Measurements from ENCODE around the gene F2RL1. TPM values are rescaled to one million over a fixed set of nuclear protein-coding genes. Genes with fewer than 3 reads are reported as not detected.
"Not testable (repeated sequence)": the region's sequence is repeated elsewhere in the genome, so short reads cannot be mapped to it uniquely, and the experiment has no call there.

F2RL1 gene
- total RNA-seq, 1 donor from 2014 or later = 30.0 TPM

DNA sequence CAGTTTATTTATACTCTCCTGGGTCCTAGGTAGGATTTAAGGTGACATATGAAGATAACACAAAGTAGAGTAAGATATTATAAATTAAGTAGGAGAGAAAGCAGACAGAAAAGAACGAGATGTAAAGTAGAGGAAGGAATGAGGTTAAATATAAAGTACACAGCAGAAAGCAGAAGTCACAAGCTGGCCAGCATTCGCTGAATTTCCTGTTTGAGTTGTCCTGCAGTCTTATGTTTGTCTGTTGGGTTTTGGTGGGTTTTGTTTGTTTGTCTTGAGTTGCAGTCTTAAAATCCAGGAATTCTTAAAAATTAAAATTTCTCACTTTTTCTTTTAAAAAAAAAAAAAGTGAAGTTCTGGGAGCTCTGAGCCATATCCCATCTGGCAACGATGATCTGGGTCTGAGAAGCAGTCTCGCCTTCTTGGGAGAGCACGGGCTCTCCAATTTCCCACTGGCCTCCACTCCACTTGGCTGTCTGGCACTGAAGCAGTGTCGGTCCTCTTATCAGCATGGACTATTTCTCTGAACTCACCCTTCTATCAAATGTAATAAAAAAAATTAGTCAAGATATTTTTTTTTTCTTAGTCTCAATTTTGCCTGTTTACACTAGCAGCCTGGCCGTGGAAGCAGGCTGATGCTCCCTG lies 33.0 kb downstream of the F2RL1 start:
- DNase-seq = no peak

DNA sequence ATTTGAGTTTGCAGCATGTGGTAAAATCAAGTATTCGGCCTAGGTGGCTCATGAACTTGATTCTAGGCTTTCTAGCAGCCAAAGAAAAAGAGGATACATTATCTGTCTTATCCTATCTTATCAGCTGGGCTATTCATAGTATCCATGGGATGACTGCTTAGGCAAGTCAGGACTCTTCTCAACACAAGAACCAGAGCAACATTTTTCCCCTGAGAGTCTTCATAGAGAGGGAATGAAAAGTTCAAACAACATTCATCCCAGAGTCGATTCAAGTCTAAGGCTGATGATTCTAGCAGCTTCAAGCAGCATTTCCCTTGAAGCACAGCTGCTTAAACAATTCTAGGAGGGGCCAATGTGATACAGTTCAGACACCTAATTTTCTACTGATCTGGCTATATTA lies 33.9 kb downstream of the F2RL1 start:
- no peak for DNase-seq

DNA sequence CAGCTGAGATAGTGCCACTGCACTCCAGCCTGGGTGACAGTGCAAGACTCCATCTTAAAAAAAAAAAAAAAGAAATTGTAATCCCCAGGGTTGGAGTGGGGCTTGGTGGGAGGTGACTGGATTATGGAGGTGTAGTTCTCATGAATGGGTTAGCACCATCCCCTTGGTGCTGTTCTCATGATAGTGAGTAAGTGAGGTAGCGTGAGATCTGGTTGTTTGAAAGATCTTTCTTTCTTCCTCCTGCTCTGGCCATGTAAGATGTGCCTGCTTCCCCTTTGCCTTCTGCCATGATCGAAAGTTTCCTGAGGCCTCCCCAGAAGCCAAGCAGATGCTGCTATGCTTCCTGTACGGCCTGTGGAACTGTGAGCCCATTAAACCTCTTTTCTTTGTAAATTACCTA lies 34.9 kb downstream of the F2RL1 start:
- not testable (repeated sequence) for DNase-seq

DNA sequence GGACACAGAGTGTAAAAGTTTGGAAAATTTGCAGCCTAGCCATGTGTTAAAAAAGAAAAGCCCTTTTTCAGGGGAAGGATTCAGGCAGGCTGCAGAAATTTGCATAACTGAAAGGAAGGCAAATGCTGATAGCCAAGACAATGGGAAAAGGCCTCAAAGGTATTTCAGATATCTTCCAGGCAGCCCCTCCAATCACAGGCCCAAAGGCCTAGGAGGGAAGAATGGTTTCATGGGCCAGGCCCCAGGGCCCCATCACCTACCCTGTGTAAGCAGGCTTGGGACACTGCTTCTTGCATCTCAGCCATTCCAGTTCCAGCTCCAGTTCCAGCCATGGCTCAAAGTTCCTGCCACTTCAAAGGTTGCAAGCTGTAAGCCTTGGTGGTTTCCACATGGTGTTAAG lies 35.8 kb downstream of the F2RL1 start:
- no peak for DNase-seq

DNA sequence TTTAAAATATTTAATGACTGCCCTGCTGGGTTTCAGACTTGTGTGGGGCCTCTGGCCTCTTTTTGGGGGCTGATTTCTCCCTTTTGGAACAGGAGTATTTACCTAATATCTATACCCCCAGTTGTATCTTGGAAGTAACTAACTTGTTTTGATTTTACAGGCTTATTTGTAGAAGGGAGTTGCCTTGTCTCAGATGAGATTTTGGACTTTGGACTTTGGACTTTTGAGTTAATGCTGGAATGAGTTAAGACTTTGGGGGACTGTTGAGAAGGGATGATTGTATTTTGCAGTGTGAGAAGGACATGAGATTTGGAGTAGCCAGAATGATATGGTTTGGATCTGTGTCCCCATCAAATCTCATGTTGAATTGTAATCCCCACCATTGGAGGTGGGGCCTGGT lies 36.7 kb downstream of the F2RL1 start:
- not testable (repeated sequence) for DNase-seq

DNA sequence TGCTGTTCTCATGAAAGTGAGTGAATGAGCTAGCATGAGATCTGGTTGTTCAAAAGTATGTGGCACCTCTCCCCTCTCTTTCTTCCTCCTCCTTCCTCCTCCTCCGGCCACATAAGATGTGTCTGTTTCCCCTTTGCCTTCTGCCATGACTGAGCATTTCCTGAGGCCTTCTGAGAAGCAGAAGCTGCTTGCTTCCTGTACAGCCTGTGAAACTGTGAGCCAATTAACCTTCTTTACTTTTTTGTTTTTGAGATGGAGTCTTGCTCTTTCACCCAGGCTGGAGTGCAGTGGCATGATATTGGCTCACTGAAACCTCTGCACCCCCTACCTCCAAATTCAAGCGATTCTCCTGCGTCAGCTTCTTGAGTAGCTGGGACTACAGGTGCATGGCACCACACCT lies 37.1 kb downstream of the F2RL1 start:
- peak; percentile 54 for DNase-seq

DNA sequence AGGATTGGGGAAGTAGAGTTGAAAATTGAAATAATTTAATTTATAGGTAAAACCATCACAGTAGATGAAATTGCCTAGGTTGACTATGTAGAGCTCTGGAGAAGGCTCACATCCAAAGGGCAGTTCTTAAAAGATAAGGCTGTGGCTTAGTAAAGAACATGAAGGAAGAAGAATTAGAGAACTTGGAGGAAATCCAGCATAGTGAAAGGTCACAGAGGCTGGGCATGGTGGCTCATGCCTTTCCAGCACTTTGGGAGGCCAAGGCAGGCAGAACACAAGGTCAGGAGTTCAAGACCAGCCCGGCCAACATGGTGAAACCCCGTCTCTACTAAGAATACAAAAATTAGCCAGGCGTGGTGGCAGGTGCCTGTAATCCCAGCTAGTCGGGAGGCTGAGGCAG lies 38.0 kb downstream of the F2RL1 start:
- not testable (repeated sequence) for DNase-seq

DNA sequence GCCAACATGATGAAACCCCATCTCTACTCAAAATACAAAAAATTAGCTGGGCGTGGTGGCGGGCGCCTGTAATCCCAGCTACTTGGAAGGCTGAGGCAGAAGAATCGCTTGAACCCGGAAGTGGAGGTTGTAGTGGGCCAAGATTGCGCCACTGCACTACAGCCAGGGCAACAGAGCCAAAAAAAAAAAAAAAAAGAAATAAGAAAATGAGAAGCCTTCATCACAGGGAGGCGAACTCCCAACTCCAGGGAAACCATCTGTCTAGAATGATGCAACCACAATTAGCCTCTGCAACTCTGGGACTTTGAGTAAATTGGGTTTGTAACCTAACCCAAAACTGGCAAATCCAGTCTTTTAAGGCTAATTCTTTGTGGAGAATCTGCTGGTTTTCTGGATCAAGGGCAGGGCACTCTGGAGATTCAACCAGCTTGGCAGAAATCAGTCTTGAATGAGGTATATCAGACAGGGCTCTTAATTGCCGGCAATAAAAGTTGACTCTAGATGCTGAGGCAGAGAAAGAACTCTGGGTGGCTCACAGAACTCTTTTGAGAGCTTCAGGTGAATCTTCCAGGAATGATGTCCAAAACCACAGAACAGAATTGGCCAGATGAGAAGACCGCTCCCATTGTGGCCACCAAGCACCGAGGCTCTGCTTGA lies 40.9 kb downstream of the F2RL1 start:
- DNase-seq = no peak

DNA sequence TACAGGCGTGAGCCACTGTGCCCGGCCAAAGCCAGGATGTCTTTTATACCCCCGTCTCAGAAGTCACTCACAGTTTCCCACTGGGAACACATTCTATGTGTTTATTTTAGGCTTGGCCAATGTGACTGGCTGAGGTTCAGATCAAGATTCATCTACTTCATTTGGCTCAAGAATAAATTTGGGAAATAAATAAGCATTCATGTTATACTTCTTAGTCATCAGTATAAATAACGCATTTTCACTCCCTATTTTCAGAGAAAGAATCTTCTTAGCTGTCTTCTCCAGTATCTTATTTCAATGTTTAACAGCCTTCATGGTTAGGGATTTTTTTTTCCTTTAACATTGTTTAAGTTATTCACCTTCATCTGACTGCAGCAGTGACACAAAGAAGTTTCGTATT lies 42.8 kb downstream of the F2RL1 start:
- no peak for DNase-seq

DNA sequence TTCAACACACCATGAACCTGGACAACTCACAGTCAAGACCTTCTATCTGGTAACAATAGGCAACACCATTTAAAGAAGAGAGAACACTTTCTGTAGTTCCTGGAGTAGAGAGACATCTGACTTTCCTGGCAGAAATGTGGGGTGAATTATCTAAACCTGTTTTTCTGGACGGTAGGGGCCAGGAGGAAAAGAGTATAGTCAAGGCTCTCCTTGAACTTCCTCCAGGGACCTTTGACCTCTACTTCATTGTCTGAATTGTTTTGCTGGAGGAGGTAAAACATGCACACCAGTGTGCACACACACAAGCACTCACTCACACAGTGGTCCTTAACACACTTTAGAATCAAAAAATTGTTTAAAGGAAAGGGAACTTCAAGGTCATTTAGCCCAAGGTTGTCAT lies 44.2 kb downstream of the F2RL1 start:
- no peak for DNase-seq

DNA sequence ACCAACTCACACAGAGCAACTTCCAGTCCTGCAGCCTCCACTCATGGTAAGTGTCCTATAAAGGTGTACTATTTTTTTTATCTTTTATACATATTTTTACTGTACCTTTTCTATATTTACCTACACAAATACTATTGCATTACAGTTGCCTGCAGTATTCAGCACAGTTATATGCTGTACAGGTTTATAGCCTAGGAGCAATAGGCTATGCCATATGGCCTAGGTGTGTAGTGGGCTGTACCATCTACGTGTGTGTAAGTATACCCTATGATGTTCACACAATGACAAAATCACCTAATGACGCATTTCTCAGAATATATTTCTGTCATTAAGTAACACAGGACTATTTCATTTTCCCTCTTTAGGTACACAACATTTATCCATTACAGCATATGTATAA lies 47.7 kb downstream of the F2RL1 start:
- no peak for DNase-seq

DNA sequence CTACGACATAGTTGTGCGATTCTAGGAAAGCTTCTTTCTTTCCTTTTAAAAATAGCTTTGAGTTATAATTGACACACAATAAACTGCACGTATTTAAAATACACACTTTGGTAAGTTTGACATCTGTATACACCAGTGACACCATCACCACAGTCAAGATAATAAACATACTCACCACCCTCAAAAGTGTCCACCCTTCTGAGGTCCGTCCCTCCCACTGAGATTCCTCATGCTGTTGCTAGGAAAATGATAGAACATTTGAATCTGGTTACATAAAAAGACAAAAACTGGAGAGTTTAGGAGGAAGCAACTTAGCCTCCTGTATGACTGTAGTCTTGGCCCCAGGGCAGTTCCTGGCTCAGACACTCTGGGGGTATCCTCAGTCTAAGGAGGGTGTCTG lies 48.2 kb downstream of the F2RL1 start:
- no peak for DNase-seq

DNA sequence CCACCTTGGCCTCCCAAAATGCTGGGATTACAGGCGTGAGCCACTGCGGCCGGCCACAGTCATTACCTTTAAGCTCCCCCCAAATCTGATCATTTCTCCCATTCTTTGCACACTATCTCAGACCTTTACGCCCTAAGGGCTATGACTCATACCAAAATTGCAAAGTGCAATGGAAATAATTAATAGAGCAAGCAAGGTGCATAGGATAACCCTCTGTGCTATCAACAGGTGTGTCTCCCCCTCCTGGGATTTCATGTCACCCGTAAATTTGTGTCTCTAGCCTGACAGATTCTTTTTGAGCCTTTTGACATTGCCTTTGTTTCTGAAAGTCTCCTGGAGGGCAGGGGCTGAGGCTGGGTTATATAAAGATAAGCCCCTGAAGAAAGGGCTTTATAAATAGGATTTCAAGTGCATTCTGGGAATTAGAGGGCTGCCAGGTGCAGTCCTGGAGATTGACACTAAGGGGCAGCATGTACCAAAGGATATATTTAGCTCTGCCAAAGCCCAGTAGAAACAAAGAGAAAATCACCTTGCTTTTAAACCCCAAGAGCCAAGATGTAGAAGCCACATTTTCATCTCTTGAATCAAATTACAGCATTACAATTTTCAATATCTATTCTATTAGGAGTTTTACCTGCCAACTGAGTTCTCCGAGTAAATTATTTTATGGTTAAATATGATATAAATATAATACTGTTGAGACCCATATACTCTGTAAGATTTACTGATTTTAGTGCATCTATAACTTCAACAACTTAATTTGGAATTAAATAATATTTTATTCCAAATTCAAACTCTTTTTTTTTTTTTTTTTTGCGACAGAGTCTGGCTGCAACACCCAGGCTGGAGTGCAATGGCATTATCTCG lies 49.2 kb downstream of the F2RL1 start:
- peak; percentile 85 for DNase-seq

DNA sequence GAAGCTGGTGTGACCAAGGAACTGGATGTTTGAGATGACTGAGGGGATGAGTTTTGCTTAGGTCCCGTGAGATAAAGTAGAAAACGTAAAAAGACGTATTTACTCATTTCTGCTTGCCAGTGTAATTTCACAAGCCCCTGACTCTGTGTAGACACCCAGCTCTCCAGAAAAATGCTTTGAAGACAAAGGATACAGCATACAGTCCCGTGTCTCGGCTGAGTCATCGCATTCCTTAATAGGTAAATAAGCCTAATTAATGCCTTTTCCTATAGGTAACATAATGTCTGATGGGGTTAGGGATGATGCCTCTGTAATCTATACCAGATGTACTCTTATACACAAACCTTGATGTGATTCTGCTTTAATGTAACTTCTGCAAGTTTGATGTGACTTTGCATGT lies 51.2 kb downstream of the F2RL1 start:
- DNase-seq = no peak

DNA sequence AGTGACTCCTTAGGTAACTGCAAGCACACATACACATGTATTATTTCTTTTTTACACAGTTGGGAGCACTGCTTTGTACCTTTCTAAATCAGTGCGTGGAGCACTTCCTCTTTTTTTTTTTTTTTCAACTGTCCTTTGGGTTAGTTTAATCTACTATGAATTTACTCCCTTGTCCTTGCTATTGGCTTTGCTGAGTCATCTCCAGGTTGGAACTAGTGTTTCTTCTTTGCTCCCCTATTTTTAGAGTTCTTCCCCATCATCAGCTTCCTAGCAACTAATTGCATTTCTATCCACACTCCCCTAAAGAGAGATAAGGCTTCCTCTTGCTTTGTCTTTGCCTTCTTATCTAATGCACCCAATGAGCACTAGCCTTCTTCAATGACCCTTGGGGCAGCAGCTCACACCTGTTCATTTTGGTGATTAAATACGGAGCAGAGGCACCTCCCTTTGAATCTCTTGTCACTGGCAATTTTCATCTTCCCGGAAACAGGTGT lies 55.3 kb downstream of the F2RL1 start:
- no peak for DNase-seq

Other genes starting within 250 kb of the F2RL1 start
- under 0.01 and 0.14 TPM in 2 replicates for gene F2RL2, start 195.6 kb upstream of the F2RL1 start, total RNA-seq
- 99.4 and 122 TPM in 2 replicates for gene F2R, start 102.9 kb upstream of the F2RL1 start, total RNA-seq
- not detected in 2 replicates for gene S100Z, start 31.0 kb downstream of the F2RL1 start, total RNA-seq
- 0.17 and 0.19 TPM in 2 replicates for gene CRHBP, start 134.0 kb downstream of the F2RL1 start, total RNA-seq
- gene AGGF1, start 211.4 kb downstream of the F2RL1 start, total RNA-seq = 26.7 and 33.8 TPM in 2 replicates

All from dermis blood vessel endothelial cell (primary cell).